ENCODE measurements around the gene TTYH1.
"Not testable (repeated sequence)": the region's sequence is repeated elsewhere in the genome, so short reads cannot be mapped to it uniquely, and the experiment has no call there.

Gene TTYH1

GRCh38 chr19:54461210-54461609, 45.9 kb downstream of the TTYH1 start:
- DNase-seq (ENCODE audit: low spot score), result no peak

- no peak for DNase-seq (ENCODE audit: low spot score)
These were observed 46.3 kb downstream of the TTYH1 start for GRCh38 chr19:54461613-54462012.

GRCh38 chr19:54462047-54462654, 46.9 kb downstream of the TTYH1 start:
- DNase-seq (ENCODE audit: low spot score), result no peak

GRCh38 chr19:54462655-54463530, 47.6 kb downstream of the TTYH1 start:
- DNase-seq (ENCODE audit: low spot score), result peak; percentile 69

- DNase-seq (ENCODE audit: low spot score), result peak; percentile 94
These were observed 48.3 kb downstream of the TTYH1 start, which contains the start of gene LENG9 for GRCh38 chr19:54463531-54464043. Gene LENG9, minus strand, starts transcription at chr19:54463778. Its CDS starts 252 bp downstream, at chr19:54463526.

GRCh38 chr19:54464044-54464629, 48.9 kb downstream of the TTYH1 start:
- DNase-seq (ENCODE audit: low spot score), result no peak

- peak; percentile 92 for DNase-seq (ENCODE audit: low spot score)
These were observed 49.6 kb downstream of the TTYH1 start for GRCh38 chr19:54464630-54465425.

GRCh38 chr19:54465426-54466109, 50.3 kb downstream of the TTYH1 start:
- no peak for DNase-seq (ENCODE audit: low spot score)

GRCh38 chr19:54466110-54466480, 50.8 kb downstream of the TTYH1 start:
- not testable (repeated sequence) for DNase-seq (ENCODE audit: low spot score)

- no peak for DNase-seq (ENCODE audit: low spot score)
These were observed 54.3 kb downstream of the TTYH1 start for GRCh38 chr19:54469496-54469934.

- no peak for DNase-seq (ENCODE audit: low spot score)
These were observed 55.1 kb downstream of the TTYH1 start for GRCh38 chr19:54470276-54470887.

- peak; percentile 42 for DNase-seq (ENCODE audit: low spot score)
These were observed 55.9 kb downstream of the TTYH1 start for GRCh38 chr19:54470991-54471782.

- peak; percentile 94 for DNase-seq (ENCODE audit: low spot score)
These were observed 58.0 kb downstream of the TTYH1 start, which contains the start of gene CDC42EP5 for GRCh38 chr19:54473071-54473891. Gene CDC42EP5, minus strand, starts transcription at chr19:54473296. Its CDS starts 7,749 bp downstream, at chr19:54465547.

- DNase-seq (ENCODE audit: low spot score), result no peak
These were observed 58.7 kb downstream of the TTYH1 start for GRCh38 chr19:54473892-54474372.

GRCh38 chr19:54475706-54476105, 60.4 kb downstream of the TTYH1 start:
- no peak for DNase-seq (ENCODE audit: low spot score)

GRCh38 chr19:54477650-54478049, 62.4 kb downstream of the TTYH1 start:
- DNase-seq (ENCODE audit: low spot score), result no peak

- DNase-seq (ENCODE audit: low spot score), result peak; percentile 40
These were observed 63.5 kb downstream of the TTYH1 start for GRCh38 chr19:54478677-54479266.

- DNase-seq (ENCODE audit: low spot score), result no peak
These were observed 64.8 kb downstream of the TTYH1 start for GRCh38 chr19:54480051-54480450.

All from AG08396 (cell line).